GM12878 (cell line): ENCODE results near the gene DLGAP3. TPM values are rescaled to one million over a fixed set of nuclear protein-coding genes. Genes with fewer than 3 reads are reported as not detected.

ENCODE experiments used
- CTCF ChIP-seq, 3 experiments: IDR thresholded peaks in 2 of 3; conservative IDR thresholded peaks in 1 of 3; 2 replicates each; pipeline ENCODE4 v1.5.1; 2011; ENCODE audit warnings: low read depth in 3 of 3, low read length in 3 of 3, mild to moderate bottlenecking in 3 of 3, control low read depth in 2 of 3, moderate library complexity in 2 of 3, inconsistent platforms in 1 of 3, mixed read lengths in 1 of 3; ENCODE audit not compliant: control insufficient read depth in 2 of 3, insufficient read depth in 1 of 3; ENCODE audit errors: extremely low read depth in 1 of 3
- ESRRA ChIP-seq: IDR thresholded peaks from 2 replicates; pipeline ENCODE4 v1.6.1; 2012; ENCODE audit warnings: mild to moderate bottlenecking, low read length, improper control_type of control experiment
- EZH2 ChIP-seq: IDR thresholded peaks from 2 replicates; pipeline ENCODE4 v1.6.1; 2012; ENCODE audit warnings: low read depth, mild to moderate bottlenecking, control low read depth, inconsistent platforms, low read length, borderline replicate concordance; ENCODE audit not compliant: control insufficient read depth
- IKZF1 ChIP-seq: fragments of 450-650 bp; conservative IDR thresholded peaks from 2 replicates; pipeline ENCODE4 v1.6.1; 2017; ENCODE audit warnings: antibody characterized with exemption, mild to moderate bottlenecking
- MEF2A ChIP-seq: IDR thresholded peaks from 2 replicates; pipeline ENCODE4 v1.6.1; 2011; ENCODE audit warnings: low read depth, mild to moderate bottlenecking, low read length, moderate library complexity; ENCODE audit not compliant: insufficient read depth
- MTA3 ChIP-seq: IDR thresholded peaks from 2 replicates; pipeline ENCODE4 v1.6.1; 2012; ENCODE audit warnings: low read length, inconsistent platforms, borderline replicate concordance
- MYC ChIP-seq: IDR thresholded peaks from 2 replicates; pipeline ENCODE4 v1.6.1; 2011; ENCODE audit warnings: mild to moderate bottlenecking, low read length, moderate library complexity, inconsistent platforms; ENCODE audit not compliant: insufficient read depth, insufficient replicate concordance, insufficient read length, severe bottlenecking
- PBX3 ChIP-seq: IDR thresholded peaks from 2 replicates; pipeline ENCODE4 v1.6.1; 2011; ENCODE audit warnings: mild to moderate bottlenecking, low read depth, low read length, moderate library complexity; ENCODE audit not compliant: insufficient replicate concordance
- POLR2A ChIP-seq: IDR thresholded peaks from 2 replicates; pipeline ENCODE4 v1.6.1; 2011; ENCODE audit warnings: low read depth, mild to moderate bottlenecking, low read length
- POU2F2 ChIP-seq: IDR thresholded peaks from 3 replicates; pipeline ENCODE4 v1.6.1; 2011; ENCODE audit warnings: low read depth, mild to moderate bottlenecking, low read length, borderline replicate concordance
- RAD51 ChIP-seq: fragments of 450-650 bp; IDR thresholded peaks from 2 replicates; pipeline ENCODE4 v1.6.1; 2016; ENCODE audit warnings: moderate library complexity, mild to moderate bottlenecking, inconsistent platforms
- USF1 ChIP-seq: IDR thresholded peaks from 2 replicates; pipeline ENCODE4 v1.6.1; 2011; ENCODE audit warnings: borderline replicate concordance, low read depth, mild to moderate bottlenecking, moderate library complexity, mixed read lengths, low read length; ENCODE audit not compliant: insufficient read depth; ENCODE audit errors: extremely low read length
- WRNIP1 ChIP-seq: IDR thresholded peaks from 2 replicates; pipeline ENCODE4 v1.6.1; 2011; ENCODE audit warnings: low read depth, low read length, improper control_type of control experiment, borderline replicate concordance
- ZNF592 ChIP-seq: fragments of 450-650 bp; IDR thresholded peaks from 2 replicates; pipeline ENCODE4 v1.6.1; 2017; ENCODE audit warnings: mild to moderate bottlenecking, moderate library complexity
- ZZZ3 ChIP-seq: IDR thresholded peaks from 2 replicates; pipeline ENCODE4 v1.6.1; 2011; ENCODE audit warnings: low read depth; ENCODE audit not compliant: control insufficient read depth, insufficient read length
- polyA plus RNA-seq, 11 experiments: library from polyadenylated mRNA; depleted of rRNA in 4 of 11; unstranded in 6 of 11; stranded (reverse) in 5 of 11; fragments of >200 nt; fragmentation: Nextera tagmentation in 4 of 11; fragmentation: Illumina TruSeq in 1 of 11; extraction: Ambion mirVana in 4 of 11; extraction: Trizol in 1 of 11; gene quantifications; 1 replicate in 1 of 11; 2 replicates in 10 of 11; pipeline versions ENCODE4 v1.2.1 to v1.2.3, GENCODE V29; 2011 to 2016; ENCODE audit warnings: inconsistent platforms in 2 of 11, missing spikeins in 2 of 11, low read depth in 1 of 11
- total RNA-seq, 4 experiments: library from RNA; depleted of rRNA in 3 of 4; stranded (reverse); fragments of >200 nt in 3 of 4; fragmentation: Illumina TruSeq in 1 of 4; extraction: Trizol in 1 of 4; gene quantifications; 2 replicates each; pipeline versions ENCODE4 v1.2.1 to v1.2.3, GENCODE V29; 2013 to 2021
- TF ChIP-seq, protein P1 (sequence below): fragments of 450-650 bp; IDR thresholded peaks from 2 replicates; pipeline ENCODE4 v1.6.1; 2016; ENCODE audit warnings: mild to moderate bottlenecking, moderate library complexity, borderline replicate concordance

Gene DLGAP3
- total and polyA plus RNA-seq, 10 of the 15 experiments (the other 5 are each of a cell fraction or from before 2014, with no cell fraction given): 0.03 to 0.15 (median 0.08) TPM; not detected in 4

GRCh38 chr1:34852677-34853217, 76.7 kb downstream of the DLGAP3 start (continued):
- TF ChIP-seq, protein P1, sequence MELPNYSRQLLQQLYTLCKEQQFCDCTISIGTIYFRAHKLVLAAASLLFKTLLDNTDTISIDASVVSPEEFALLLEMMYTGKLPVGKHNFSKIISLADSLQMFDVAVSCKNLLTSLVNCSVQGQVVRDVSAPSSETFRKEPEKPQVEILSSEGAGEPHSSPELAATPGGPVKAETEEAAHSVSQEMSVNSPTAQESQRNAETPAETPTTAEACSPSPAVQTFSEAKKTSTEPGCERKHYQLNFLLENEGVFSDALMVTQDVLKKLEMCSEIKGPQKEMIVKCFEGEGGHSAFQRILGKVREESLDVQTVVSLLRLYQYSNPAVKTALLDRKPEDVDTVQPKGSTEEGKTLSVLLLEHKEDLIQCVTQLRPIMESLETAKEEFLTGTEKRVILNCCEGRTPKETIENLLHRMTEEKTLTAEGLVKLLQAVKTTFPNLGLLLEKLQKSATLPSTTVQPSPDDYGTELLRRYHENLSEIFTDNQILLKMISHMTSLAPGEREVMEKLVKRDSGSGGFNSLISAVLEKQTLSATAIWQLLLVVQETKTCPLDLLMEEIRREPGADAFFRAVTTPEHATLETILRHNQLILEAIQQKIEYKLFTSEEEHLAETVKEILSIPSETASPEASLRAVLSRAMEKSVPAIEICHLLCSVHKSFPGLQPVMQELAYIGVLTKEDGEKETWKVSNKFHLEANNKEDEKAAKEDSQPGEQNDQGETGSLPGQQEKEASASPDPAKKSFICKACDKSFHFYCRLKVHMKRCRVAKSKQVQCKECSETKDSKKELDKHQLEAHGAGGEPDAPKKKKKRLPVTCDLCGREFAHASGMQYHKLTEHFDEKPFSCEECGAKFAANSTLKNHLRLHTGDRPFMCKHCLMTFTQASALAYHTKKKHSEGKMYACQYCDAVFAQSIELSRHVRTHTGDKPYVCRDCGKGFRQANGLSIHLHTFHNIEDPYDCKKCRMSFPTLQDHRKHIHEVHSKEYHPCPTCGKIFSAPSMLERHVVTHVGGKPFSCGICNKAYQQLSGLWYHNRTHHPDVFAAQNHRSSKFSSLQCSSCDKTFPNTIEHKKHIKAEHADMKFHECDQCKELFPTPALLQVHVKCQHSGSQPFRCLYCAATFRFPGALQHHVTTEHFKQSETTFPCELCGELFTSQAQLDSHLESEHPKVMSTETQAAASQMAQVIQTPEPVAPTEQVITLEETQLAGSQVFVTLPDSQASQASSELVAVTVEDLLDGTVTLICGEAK: no peak
- TF ChIP-seq ZZZ3 (no peak), WRNIP1 (no peak), MYC (no peak), POLR2A (peak; percentile 19; the same call in 1 of the 2 replicates), MTA3 (no peak), IKZF1 (no peak), POU2F2 (peak; percentile 53; the same call in 1 of the 3 replicates), USF1 (peak; percentile 73), ZNF592 (no peak), RAD51 (peak; percentile 89), PBX3 (no peak), MEF2A (0 out of 2 replicates have a peak, but pooled peaks have one; percentile 47), ESRRA (no peak; the same call in 1 of the 2 replicates), EZH2 (no peak), CTCF (IDR thresholded peaks at IDR 0.05 in 2 of 3, conservative IDR thresholded peaks at IDR 0.05 in 1 of 3; ENCODE audit: control insufficient read depth in 2 of 3, extremely low read depth in 1 of 3, insufficient read depth in 1 of 3, low read depth in 3 of 3, low read length in 3 of 3) (peak; percentile 92 to 99 (median 95))
